GM19099 (cell line): ENCODE measurements around the gene SH2D5.

ENCODE experiments used
- POLR2A ChIP-seq: IDR thresholded peaks from 3 replicates; pipeline ENCODE4 v1.6.1; 2011; ENCODE audit warnings: low read depth; ENCODE audit not compliant: insufficient read length; ENCODE audit errors: extremely low read depth

SH2D5 gene

GRCh38 chr1:20732588-20733359 is at the start of gene SH2D5:
Gene SH2D5, minus strand, starts transcription at chr1:20732703. Its CDS starts 4,659 bp downstream, at chr1:20728044.
- TF ChIP-seq POLR2A = no peak

- no peak for TF ChIP-seq POLR2A
Measured at GRCh38 chr1:20775700-20776099, 43.2 kb upstream of the SH2D5 start.

- no peak for TF ChIP-seq POLR2A
Measured at GRCh38 chr1:20771780-20772179, 39.3 kb upstream of the SH2D5 start.

- TF ChIP-seq POLR2A = no peak
Measured at GRCh38 chr1:20770314-20771087, 38.0 kb upstream of the SH2D5 start.

- no peak for TF ChIP-seq POLR2A
Measured at GRCh38 chr1:20767271-20767670, 34.8 kb upstream of the SH2D5 start.

GRCh38 chr1:20763417-20763816 is 30.9 kb upstream of the SH2D5 start:
- TF ChIP-seq POLR2A = no peak

- TF ChIP-seq POLR2A = no peak
Measured at GRCh38 chr1:20760322-20760721, 27.8 kb upstream of the SH2D5 start.

GRCh38 chr1:20753589-20753988 is 21.1 kb upstream of the SH2D5 start:
- TF ChIP-seq POLR2A = no peak

GRCh38 chr1:20751462-20751990 is 19.0 kb upstream of the SH2D5 start:
- no peak for TF ChIP-seq POLR2A

GRCh38 chr1:20742671-20743070 is 10.2 kb upstream of the SH2D5 start:
- TF ChIP-seq POLR2A = no peak

GRCh38 chr1:20740781-20741180 is 8.3 kb upstream of the SH2D5 start:
- no peak for TF ChIP-seq POLR2A

- TF ChIP-seq POLR2A = no peak
Measured at GRCh38 chr1:20739225-20739624, 6.7 kb upstream of the SH2D5 start.

GRCh38 chr1:20735581-20736111 is 3.1 kb upstream of the SH2D5 start:
- no peak for TF ChIP-seq POLR2A

GRCh38 chr1:20733360-20733975 is 965 bp upstream of the SH2D5 start:
- no peak for TF ChIP-seq POLR2A

GRCh38 chr1:20732071-20732587 is 374 bp downstream of the SH2D5 start:
- no peak for TF ChIP-seq POLR2A

- no peak for TF ChIP-seq POLR2A
Measured at GRCh38 chr1:20731057-20731991, 1.2 kb downstream of the SH2D5 start.
